ENCODE results near the gene ATP8B4. TPM values are rescaled to one million over a fixed set of nuclear protein-coding genes. Genes with fewer than 3 reads are reported as not detected.

ATP8B4 gene
- total RNA-seq, 4 donors from 2014 or later: 2.0 to 9.8 (median 9.2) TPM

DNA sequence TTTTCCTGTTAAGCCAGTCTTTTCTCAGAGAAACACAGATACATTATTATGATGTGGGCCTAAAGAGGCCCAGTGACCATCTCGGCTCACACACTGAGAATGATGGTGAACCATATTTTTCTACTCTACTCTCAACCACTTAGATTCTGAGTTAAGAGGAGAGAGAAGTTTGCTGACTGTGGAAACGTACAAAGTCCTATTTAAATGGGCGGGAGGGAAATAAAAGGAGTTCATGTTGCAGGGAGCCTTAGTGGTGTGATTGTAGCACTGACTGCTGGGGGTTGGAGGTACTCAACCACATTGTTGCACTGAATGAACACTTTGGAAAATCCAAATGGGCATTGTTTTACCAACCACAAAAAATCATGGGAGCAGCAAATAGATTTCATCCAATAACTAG is 51.0 kb downstream of the ATP8B4 start:
- Histone ChIP-seq H3K9me3 (no peaks in the 10 kb centered on the region), H3K27me3 (no peaks in the 10 kb centered on the region), H3K4me1 (no peaks in the 10 kb centered on the region), H3K36me3 (no peaks in the 10 kb centered on the region), H3K27ac (no peak overlapping the region), H3K4me3 (no peak overlapping the region)
- TF ChIP-seq POLR2A (IDR thresholded peaks at IDR 0.05): no peak
- no peak for TF ChIP-seq POLR2AphosphoS5 (IDR thresholded peaks at IDR 0.05)
- TF ChIP-seq EP300 (IDR thresholded peaks at IDR 0.05): no peak
- TF ChIP-seq, protein P1, sequence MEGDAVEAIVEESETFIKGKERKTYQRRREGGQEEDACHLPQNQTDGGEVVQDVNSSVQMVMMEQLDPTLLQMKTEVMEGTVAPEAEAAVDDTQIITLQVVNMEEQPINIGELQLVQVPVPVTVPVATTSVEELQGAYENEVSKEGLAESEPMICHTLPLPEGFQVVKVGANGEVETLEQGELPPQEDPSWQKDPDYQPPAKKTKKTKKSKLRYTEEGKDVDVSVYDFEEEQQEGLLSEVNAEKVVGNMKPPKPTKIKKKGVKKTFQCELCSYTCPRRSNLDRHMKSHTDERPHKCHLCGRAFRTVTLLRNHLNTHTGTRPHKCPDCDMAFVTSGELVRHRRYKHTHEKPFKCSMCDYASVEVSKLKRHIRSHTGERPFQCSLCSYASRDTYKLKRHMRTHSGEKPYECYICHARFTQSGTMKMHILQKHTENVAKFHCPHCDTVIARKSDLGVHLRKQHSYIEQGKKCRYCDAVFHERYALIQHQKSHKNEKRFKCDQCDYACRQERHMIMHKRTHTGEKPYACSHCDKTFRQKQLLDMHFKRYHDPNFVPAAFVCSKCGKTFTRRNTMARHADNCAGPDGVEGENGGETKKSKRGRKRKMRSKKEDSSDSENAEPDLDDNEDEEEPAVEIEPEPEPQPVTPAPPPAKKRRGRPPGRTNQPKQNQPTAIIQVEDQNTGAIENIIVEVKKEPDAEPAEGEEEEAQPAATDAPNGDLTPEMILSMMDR (IDR thresholded peaks at IDR 0.05): no peak
- no peak for ATAC-seq
- WGBS, 2 donors (ENCODE audit: low coverage in 1 of 2): 88% methylated on average over 3 of the region's 3 CpGs; no CpG with 5 or more reads in 1 of the 2 donors

GRCh38 chr15:50067254-50067653 is 51.8 kb downstream of the ATP8B4 start:
- no peak for ATAC-seq
- no peak overlapping the region for H3K4me3 ChIP-seq
- H3K4me1 ChIP-seq: no peaks in the 10 kb centered on the region
- no peak for TF ChIP-seq POLR2AphosphoS5 (IDR thresholded peaks at IDR 0.05)
- TF ChIP-seq, protein P1 (IDR thresholded peaks at IDR 0.05): no peak
- no peak for TF ChIP-seq EP300 (IDR thresholded peaks at IDR 0.05)
- TF ChIP-seq POLR2A (IDR thresholded peaks at IDR 0.05): no peak
- WGBS, 2 donors (ENCODE audit: low coverage in 1 of 2): 47 to 75% methylated on average over 1 of the region's 1 CpG
- H3K9me3 ChIP-seq: no peaks in the 10 kb centered on the region
- no peaks in the 10 kb centered on the region for H3K36me3 ChIP-seq
- no peaks in the 10 kb centered on the region for H3K27me3 ChIP-seq
- H3K27ac ChIP-seq: no peak overlapping the region

DNA sequence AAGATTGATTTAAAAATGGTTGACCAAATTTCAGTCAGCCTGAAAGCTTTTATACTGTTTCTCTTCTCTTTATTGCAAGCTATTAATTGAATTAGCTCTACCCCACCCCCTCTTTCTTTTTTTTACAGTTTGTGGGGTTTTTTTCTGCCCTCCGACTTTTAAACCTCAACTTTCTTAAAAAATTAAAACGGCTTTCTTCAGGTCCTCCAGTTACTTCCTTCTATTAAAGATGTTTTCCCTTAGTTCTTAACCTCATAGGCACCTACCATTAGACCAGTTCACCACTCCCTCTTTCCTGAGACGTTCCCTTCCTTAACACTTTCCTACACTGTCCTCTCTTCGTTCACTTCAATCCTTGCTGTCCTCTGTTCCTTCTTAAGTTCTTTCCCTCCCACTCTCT is 52.4 kb downstream of the ATP8B4 start:
- 72 to 80% methylated on average over 1 to 4 of the region's 4 CpGs for WGBS, 2 donors (ENCODE audit: low coverage in 1 of 2)
- no peaks in the 10 kb centered on the region for H3K36me3 ChIP-seq
- no peak overlapping the region for H3K27ac ChIP-seq
- no peak overlapping the region for H3K4me3 ChIP-seq
- TF ChIP-seq, protein P1 (IDR thresholded peaks at IDR 0.05): no peak
- TF ChIP-seq POLR2AphosphoS5 (IDR thresholded peaks at IDR 0.05) (no peak), POLR2A (IDR thresholded peaks at IDR 0.05) (no peak), EP300 (IDR thresholded peaks at IDR 0.05) (no peak)
- H3K9me3 ChIP-seq: no peaks in the 10 kb centered on the region
- no peaks in the 10 kb centered on the region for H3K4me1 ChIP-seq
- H3K27me3 ChIP-seq: no peaks in the 10 kb centered on the region
- ATAC-seq: no peak

- no peaks in the 10 kb centered on the region for H3K27me3 ChIP-seq
- no peaks in the 10 kb centered on the region for H3K9me3 ChIP-seq
- no peaks in the 10 kb centered on the region for H3K4me1 ChIP-seq
- no peaks in the 10 kb centered on the region for H3K36me3 ChIP-seq
- no peak for ATAC-seq
- TF ChIP-seq, protein P1 (IDR thresholded peaks at IDR 0.05): no peak
- TF ChIP-seq EP300 (IDR thresholded peaks at IDR 0.05): no peak
- no peak for TF ChIP-seq POLR2A (IDR thresholded peaks at IDR 0.05)
- TF ChIP-seq POLR2AphosphoS5 (IDR thresholded peaks at IDR 0.05): no peak
- no peak overlapping the region for H3K4me3 ChIP-seq
- WGBS, 2 donors (ENCODE audit: low coverage in 1 of 2): 0 to 46% methylated on average over 1 to 2 of the region's 2 CpGs
- no peak overlapping the region for H3K27ac ChIP-seq
Measured at GRCh38 chr15:50066202-50066601, 52.8 kb downstream of the ATP8B4 start.

DNA sequence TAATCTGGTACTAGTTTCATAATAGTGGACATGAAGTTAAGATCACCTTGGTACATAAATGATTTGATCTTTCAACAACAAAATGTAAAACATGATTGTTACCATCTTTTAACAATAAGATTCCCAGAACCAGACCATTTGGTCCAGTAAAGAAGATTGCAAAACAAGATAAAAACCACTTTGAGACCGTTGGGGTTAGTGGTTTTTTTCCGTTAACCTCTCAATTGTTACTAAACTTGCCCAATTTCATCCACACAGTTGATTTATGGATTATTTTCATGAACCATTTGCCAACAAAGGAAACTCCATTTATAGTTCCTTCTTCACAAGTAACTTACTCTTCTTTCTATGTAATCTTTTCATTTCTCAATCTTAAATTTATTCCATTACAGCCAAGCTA is 53.8 kb downstream of the ATP8B4 start:
- Histone ChIP-seq H3K27me3 (no peaks in the 10 kb centered on the region), H3K4me1 (peaks cover 0 to under 1% (median 0%) of the 10 kb centered on the region in 3 donors), H3K4me3 (no peak overlapping the region), H3K9me3 (no peaks in the 10 kb centered on the region), H3K36me3 (no peaks in the 10 kb centered on the region), H3K27ac (no peak overlapping the region)
- WGBS, 2 donors (ENCODE audit: low coverage in 1 of 2): 41 to 58% methylated on average over 2 of the region's 2 CpGs
- TF ChIP-seq POLR2AphosphoS5 (IDR thresholded peaks at IDR 0.05) (no peak), EP300 (IDR thresholded peaks at IDR 0.05) (no peak), POLR2A (IDR thresholded peaks at IDR 0.05) (no peak)
- TF ChIP-seq, protein P1 (IDR thresholded peaks at IDR 0.05): no peak
- no peak for ATAC-seq
